Measurements from ENCODE around the gene PPBP.

Gene PPBP, protein sequence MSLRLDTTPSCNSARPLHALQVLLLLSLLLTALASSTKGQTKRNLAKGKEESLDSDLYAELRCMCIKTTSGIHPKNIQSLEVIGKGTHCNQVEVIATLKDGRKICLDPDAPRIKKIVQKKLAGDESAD

DNA sequence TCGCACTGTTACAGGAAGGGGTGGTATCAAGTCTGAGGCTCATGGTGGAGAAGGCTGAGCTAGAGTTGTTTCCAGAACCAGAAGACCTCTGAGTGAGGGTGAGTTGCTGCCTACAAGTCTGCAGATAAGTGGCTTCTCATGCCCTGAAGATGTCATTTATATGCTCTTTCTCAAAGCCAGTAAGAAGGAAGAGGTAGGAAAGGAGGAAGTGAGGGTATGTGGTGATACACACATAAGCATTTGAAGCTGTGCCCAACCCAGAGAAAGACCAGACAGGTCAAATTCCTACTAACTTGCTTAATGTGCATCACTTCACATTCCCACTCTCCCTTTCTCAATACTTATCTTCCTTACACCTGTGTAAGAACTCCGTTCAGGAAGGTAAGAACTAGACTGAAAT lies at the start of gene PPBP:
PPBP (minus strand) TSS at position 130 of the 400 bp plus-strand sequence; CDS start at position 43, 87 bp downstream.
- DNase-seq: no peak

GRCh38 chr4:74037076-74037955 lies 49.3 kb upstream of the PPBP start:
- no peak for DNase-seq

GRCh38 chr4:74033739-74034138 lies 45.7 kb upstream of the PPBP start:
- DNase-seq: no peak

DNA sequence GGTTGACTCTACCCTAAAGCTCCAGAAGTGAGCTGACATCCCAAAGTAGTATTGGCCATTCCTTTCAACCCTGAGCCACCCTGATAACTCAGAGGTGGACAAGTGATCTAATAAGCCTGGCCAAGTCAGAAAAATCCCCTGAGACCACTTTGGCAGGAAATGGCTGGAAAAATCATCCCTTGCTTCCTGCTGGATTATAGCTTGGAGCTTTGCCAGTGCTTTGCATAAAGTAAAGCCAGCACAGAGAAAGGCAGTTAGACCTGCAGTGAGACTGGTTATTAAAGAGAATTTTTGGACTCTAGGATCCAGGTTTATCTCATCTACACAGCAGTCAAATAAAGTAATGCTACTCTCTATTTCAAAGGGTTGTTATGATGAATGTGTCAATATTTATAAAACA lies 44.1 kb upstream of the PPBP start:
- DNase-seq: no peak

- no peak for DNase-seq
These were observed 43.6 kb upstream of the PPBP start for GRCh38 chr4:74031576-74031975.

DNA sequence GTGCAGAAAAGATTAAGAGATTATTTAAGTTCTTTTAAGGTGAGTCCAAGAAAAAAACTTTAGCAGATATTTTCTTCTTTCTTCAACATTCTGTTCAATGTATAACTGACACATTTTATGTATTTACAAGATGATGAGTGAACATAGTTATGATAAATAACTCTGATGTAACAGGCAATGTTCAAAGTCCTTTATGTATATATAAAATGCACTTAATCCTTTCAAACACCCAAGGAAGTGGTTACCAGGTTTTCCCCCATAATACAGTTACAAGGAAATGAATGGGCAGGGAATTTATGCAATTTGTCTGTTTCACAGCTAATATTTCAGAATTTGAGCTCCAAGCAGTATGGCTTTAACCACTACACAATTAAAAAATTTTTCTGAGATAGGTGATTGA lies 42.3 kb upstream of the PPBP start:
- DNase-seq: no peak

GRCh38 chr4:74028504-74028903 lies 40.5 kb upstream of the PPBP start:
- no peak for DNase-seq

DNA sequence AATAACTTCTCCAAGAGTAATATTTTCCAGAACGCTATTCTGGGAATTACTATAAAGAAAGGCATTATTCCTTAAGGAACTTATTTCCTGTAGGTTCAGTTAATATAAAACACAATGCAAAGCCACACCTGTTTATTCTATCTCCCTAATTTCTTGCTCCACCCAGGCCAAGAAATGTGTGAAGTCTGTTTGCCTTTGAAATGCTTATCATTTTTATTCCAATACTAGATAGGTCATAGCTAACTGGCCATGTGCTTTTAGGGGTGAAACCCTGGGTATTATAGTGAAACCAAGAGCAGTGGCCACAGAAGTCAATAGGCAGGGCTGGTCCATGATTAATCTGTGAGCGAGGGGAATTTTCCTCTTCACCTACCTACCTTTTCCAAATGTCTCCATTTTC lies 35.7 kb upstream of the PPBP start:
- no peak for DNase-seq

DNA sequence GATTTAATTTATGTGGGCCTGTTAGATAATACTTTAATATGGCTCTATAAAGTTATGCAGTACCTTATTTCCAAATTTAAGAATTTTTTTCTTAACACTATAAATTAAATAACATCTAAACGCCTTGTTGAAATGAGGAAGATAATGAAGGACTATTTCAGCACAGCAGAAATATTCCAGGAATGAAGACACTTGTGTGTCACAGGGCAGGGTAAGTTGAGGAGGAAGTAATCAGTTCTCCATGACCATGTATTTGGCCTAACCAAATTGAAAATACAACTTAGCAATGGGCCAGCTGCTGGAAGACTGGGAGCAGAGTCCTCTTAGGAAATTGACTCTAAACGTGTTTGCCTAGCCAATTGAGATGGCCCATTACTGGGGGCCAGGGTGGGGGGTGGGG lies 33.6 kb upstream of the PPBP start:
- no peak for DNase-seq

DNA sequence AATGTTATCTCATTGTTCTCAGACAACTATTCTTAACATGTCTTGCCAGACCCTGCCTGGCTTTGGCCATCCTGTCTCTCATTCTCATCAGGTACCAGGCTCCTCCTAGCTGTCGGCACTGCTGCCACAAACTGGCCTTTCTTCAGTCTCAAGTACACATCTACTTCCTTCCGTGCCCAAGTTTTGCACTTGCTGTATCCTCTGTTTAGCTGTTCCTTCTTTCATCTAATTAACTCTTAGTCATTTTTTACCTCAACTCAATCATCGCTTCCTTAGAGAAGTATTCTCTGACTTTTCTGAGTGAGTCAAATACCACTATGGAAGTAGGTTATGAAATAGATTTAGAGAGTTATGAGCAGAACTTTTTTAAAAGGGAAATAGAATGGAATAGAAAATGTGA lies 30.8 kb upstream of the PPBP start:
- DNase-seq: no peak

DNA sequence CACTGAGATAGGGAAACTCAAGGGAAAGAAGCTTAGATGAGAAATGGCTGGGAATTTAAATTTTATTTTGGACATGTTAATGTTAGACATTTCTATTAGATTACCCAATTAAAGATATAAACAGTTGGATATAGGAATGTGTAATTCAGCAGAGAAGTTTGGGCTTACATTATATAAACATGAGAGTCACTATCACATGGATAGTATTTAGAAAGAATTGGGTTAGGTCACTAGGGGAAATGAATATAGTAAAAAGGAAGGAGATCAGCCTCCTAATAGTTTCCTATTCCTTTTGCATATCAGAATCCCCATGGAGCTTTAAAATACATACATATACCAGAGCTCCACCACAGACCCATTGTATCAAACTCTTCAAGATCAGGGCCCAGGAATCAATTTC lies 30.1 kb upstream of the PPBP start:
- DNase-seq: no peak

GRCh38 chr4:74016068-74016467 lies 28.1 kb upstream of the PPBP start:
- no peak for DNase-seq

- DNase-seq: no peak
These were observed 27.3 kb upstream of the PPBP start for GRCh38 chr4:74015126-74015780.

GRCh38 chr4:74014332-74014731 lies 26.3 kb upstream of the PPBP start:
- DNase-seq: no peak

GRCh38 chr4:74013264-74013663 lies 25.3 kb upstream of the PPBP start:
- DNase-seq: no peak

- no peak for DNase-seq
These were observed 24.1 kb upstream of the PPBP start for GRCh38 chr4:74012130-74012529.

GRCh38 chr4:74009307-74009706 lies 21.3 kb upstream of the PPBP start:
- DNase-seq: no peak

GRCh38 chr4:74006009-74006476 lies 18.1 kb upstream of the PPBP start:
- no peak for DNase-seq

DNA sequence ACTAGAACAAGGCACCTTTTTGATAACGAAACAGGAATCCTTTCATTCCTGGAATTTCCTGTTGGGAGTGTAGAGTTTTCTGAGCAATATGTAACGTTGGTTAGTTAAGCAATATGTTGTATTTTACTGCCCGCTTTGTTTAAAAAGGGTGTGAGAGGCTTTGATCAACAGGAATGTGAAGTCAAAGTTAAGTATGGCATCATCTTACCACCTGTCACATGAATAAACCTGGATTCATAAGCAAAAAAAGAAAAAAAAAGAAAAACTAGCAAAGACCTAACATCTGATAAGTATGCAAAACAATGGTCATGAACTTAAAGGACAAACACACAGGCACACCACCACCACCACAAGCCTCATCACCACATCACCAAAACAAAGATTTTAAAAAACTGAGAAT lies 17.5 kb upstream of the PPBP start:
- no peak for DNase-seq

- DNase-seq: no peak
These were observed 16.7 kb upstream of the PPBP start for GRCh38 chr4:74004668-74005067.

- no peak for DNase-seq
These were observed 12.3 kb upstream of the PPBP start for GRCh38 chr4:74000301-74000700.

DNA sequence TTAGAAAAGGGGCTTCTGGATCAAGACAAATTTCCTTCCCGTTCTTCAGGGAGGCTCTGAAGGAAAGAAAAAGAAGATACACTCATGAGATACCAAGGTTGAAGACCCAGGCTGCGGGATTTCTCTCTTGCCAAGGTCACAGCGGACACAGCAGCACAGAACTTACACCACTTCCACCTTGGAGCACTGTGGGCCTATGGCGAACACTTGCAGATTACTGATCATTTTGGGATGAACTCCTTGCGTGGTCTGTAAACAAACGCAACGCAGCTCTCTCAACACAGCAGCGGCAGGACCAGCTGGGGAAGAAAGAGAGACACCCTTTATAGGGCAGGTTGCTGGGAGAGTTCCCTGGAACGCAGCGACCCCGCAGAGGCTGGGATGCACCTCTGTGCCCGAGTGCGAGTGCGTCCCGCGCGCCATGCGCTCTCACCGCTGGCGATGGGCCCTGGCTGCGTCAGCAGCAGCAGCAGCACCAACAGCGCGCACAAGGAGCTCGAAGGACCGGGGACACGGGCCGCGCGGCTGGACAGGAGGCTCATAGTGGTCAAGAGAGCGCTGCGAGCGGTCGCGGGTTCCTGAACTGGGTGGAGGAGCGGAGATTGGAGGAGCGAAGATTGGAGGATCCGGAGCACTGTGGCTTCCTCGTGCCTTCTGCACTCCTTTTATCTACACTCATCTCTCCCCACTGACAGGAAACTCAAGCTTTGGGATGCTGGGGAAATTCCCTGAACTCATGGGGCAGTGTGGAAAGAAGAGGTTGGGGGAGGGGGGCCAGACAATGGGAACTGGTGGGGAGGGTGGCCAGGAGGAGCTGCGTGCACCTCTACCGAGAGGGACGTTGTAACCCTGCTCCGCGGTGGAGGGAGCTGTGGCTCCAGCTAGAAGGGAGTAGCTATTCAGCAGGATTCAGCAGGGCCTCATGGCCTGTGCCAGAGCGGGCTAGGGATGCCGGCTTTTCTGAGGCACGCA lies 10.3 kb upstream of the PPBP start, which contains the start of gene CXCL5:
CXCL5 (minus strand) TSS at position 638 of the 972 bp plus-strand sequence; CDS start at position 542, 96 bp downstream.
- no peak for DNase-seq

GRCh38 chr4:73992050-73992449 lies 4.1 kb upstream of the PPBP start:
- no peak for DNase-seq

Data from CD4-positive, alpha-beta T cell treated with Interleukin-4 for 4 hours (primary cell).